ENCODE measurements around the gene HDAC7. TPM values are rescaled to one million over a fixed set of nuclear protein-coding genes. Genes with fewer than 3 reads are reported as not detected.

HDAC7 gene
- total and polyA plus RNA-seq, 12 donors = 26.9 to 75.6 (median 40.3) TPM

DNA sequence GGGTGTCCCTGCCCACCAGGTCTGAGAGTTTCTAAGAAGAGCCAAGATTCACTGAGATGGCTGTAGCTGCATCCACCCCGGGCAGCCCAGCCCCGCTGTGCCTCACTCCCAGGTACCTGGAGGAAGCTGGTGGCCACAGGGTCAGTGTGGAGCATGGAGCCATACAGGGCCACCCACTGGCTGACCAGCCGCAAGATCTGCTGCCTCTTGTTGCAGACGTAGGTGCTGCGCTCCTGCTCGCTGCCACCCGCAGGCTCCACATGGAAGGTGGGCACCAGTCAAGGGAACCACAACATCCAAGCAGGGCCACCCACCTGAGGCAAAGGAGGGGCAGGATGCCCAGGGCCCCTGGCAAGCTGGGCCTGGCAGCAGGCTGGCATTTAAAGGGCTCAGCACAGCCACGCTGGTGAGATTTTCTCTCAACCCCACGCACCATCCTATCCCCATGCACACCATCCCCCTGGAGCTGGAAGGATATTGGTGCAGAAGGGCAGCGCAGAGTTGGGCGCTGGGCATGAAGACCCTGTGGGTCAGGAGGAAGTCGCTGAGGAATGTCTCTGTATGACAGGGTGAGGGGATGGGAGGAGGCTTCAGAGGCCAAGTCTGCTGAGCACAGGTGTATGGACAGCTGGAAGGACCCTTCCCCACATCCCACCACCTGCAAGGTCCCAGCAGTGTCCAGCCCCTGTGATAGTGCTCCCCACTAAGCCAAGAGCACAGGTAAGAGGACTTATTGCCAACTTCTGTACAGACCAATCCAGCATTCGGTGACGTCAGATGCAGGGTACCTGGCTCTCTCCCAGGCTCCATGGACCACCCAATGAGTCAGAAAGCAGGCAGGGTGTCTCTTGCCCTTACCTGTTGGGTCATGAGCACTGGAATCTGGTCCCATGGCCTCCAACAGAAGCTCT, 71.9 kb downstream of the HDAC7 start:
- TF ChIP-seq, protein P1, sequence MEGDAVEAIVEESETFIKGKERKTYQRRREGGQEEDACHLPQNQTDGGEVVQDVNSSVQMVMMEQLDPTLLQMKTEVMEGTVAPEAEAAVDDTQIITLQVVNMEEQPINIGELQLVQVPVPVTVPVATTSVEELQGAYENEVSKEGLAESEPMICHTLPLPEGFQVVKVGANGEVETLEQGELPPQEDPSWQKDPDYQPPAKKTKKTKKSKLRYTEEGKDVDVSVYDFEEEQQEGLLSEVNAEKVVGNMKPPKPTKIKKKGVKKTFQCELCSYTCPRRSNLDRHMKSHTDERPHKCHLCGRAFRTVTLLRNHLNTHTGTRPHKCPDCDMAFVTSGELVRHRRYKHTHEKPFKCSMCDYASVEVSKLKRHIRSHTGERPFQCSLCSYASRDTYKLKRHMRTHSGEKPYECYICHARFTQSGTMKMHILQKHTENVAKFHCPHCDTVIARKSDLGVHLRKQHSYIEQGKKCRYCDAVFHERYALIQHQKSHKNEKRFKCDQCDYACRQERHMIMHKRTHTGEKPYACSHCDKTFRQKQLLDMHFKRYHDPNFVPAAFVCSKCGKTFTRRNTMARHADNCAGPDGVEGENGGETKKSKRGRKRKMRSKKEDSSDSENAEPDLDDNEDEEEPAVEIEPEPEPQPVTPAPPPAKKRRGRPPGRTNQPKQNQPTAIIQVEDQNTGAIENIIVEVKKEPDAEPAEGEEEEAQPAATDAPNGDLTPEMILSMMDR (IDR thresholded peaks at IDR 0.05) = no peak
- Histone ChIP-seq H3K27ac (no peak overlapping the region), H3K4me3 (no peak overlapping the region), H3K36me3 (peaks cover 0 to 76% (median 0%) of the 10 kb centered on the region in 9 donors), H3K4me1 (peaks cover 9 to 33% (median 24%) of the 10 kb centered on the region in 9 donors), H3K27me3 (peaks cover 0 to 5% (median 0%) of the 10 kb centered on the region in 7 donors), H3K9me3 (no peaks in the 10 kb centered on the region)
- ATAC-seq = no peak
- no peak for DNase-seq
- intact Hi-C loops (cut with DNase I) = no loop called here
- 95 to 96% methylated on average over 14 of the region's 14 CpGs for WGBS, 2 donors

DNA sequence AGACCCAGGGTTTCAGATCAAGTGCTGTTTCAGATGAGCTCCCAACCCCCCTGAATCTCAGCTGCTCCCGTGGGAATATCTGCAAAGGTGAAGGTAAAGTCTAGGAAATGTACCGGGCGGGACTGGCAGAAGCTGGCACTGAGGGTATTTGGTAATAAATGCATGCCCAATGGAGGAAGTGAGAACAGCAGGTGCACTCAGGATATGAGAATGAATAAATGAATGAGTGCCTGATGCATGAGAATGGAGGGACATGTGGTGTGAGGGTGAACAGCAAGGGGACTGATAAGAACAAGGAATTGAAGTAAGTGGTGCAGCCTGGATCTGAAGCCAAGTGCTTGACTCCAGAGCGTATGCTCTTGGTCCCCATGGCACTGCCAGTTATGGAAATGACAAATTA, 72.6 kb downstream of the HDAC7 start:
- no peak for ATAC-seq
- Histone ChIP-seq H3K9me3 (no peaks in the 10 kb centered on the region), H3K4me1 (peaks cover 2 to 27% (median 17%) of the 10 kb centered on the region in 9 donors), H3K36me3 (peaks cover 0 to 75% (median 0%) of the 10 kb centered on the region in 9 donors), H3K27ac (no peak overlapping the region), H3K4me3 (no peak overlapping the region), H3K27me3 (peaks cover 0 to 5% (median 0%) of the 10 kb centered on the region in 7 donors)
- intact Hi-C loops (cut with DNase I) = no loop called here
- DNase-seq = no peak
- TF ChIP-seq, protein P1 (IDR thresholded peaks at IDR 0.05) = no peak
- 87 to 89% methylated on average over 4 of the region's 4 CpGs for WGBS, 2 donors

DNA sequence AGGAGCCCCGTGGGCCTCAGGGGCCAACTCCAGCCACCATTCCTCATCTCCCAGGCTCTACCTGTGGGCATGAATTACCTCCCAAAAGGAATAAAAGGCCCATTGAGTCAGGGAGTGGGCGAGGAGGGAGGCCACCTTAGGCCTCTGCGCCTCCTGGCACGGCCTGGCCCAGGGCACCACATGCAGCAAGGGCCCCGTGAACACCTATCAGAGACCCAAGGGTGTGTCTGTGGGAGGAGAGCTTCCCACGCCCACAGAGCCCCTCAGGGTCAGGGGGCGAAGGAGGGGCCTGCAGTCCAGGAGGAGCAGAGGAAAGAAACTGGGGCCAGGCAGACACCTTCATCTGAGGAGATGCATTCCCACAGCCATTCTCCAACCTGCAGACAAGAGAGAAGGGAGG, 73.2 kb downstream of the HDAC7 start:
- Histone ChIP-seq H3K4me3 (no peak overlapping the region), H3K27me3 (peaks cover 0 to 5% (median 0%) of the 10 kb centered on the region in 7 donors), H3K27ac (no peak overlapping the region), H3K36me3 (peaks cover 0 to 69% (median 0%) of the 10 kb centered on the region in 9 donors), H3K4me1 (peaks cover 4 to 27% (median 17%) of the 10 kb centered on the region in 9 donors), H3K9me3 (no peaks in the 10 kb centered on the region)
- no peak for DNase-seq
- intact Hi-C loops (cut with DNase I) = no loop called here
- TF ChIP-seq, protein P1 (IDR thresholded peaks at IDR 0.05) = no peak
- 88 to 93% methylated on average over 7 of the region's 7 CpGs for WGBS, 2 donors
- no peak for ATAC-seq

DNA sequence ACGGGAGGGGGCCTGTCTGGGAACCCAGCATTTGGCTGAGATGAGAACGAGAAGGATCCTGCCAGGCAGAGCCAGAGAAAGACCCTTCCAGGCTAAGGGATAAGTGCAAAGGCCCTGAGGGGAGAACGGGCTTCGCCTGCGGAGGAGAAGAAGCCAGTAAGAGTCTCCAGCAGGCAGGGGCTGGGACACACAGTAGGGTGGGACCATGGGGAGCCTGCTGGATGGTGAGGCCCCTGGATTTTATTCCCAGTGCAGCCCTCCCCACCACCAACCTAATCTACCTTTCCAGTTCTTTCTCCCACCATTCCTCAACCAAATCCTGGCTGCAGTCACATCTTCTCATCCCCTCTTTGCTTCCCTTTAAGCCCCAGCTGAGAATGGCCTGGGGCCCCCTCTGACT, 73.6 kb downstream of the HDAC7 start:
- Histone ChIP-seq H3K9me3 (no peaks in the 10 kb centered on the region), H3K4me1 (peaks cover 7 to 27% (median 19%) of the 10 kb centered on the region in 9 donors), H3K27me3 (peaks cover 0 to 5% (median 0%) of the 10 kb centered on the region in 7 donors), H3K36me3 (peaks cover 0 to 65% (median 0%) of the 10 kb centered on the region in 9 donors), H3K27ac (no peak overlapping the region), H3K4me3 (no peak overlapping the region)
- DNase-seq (no peak), ATAC-seq (no peak)
- 79 to 87% methylated on average over 5 of the region's 5 CpGs for WGBS, 2 donors
- TF ChIP-seq, protein P1 (IDR thresholded peaks at IDR 0.05) = no peak
- intact Hi-C loops (cut with DNase I) = no loop called here
